HEK293 (cell line): Measurements from ENCODE around the gene AMOTL2.

Source experiments
- CTCF ChIA-PET: fragments of 350-600 bp; formaldehyde crosslinking; extraction: SDS; loops from one replicate; lab custom pipeline; 2021; ENCODE audit warnings: antibody characterized with exemption; lab: Yijun Ruan, JAX
- POLR2A ChIA-PET: fragments of 300-600 bp; formaldehyde crosslinking; extraction: SDS; loops from one replicate; lab custom pipeline; 2020; ENCODE audit warnings: antibody characterized with exemption, inconsistent platforms; lab: Yijun Ruan, JAX
- H3K27ac ChIP-seq: fragments of 200-500 bp; sonication (Bioruptor generic); 2 replicates; pipeline ENCODE4 v1.5.1; 2014; ENCODE audit warnings: low read depth, low read length, control low read depth, inconsistent platforms; ENCODE audit errors: extremely low read depth
- H3K36me3 ChIP-seq, 2 experiments: fragments of 200-500 bp in 1 of 2; sonication (Bioruptor generic) in 1 of 2; 1 replicate in 1 of 2; 2 replicates in 1 of 2; pipeline ENCODE4 v1.5.1; 2014 to 2017; ENCODE audit warnings: inconsistent platforms in 2 of 2, low read length in 2 of 2; ENCODE audit not compliant: control insufficient read depth in 2 of 2, insufficient read depth in 1 of 2
- H3K4me1 ChIP-seq: fragments of 200-500 bp; sonication (Bioruptor generic); 2 replicates; pipeline ENCODE4 v1.5.1; 2014; ENCODE audit warnings: mild to moderate bottlenecking, low read length, inconsistent platforms; ENCODE audit not compliant: control insufficient read depth, insufficient read depth
- H3K4me3 ChIP-seq: 2 replicates; pipeline ENCODE4 v1.5.1; 2011; ENCODE audit warnings: low read depth, mild to moderate bottlenecking, control low read depth, low read length, moderate library complexity
- H3K9me3 ChIP-seq: fragments of 200-500 bp; sonication (Bioruptor generic); 2 replicates; pipeline ENCODE4 v1.5.1; 2014; ENCODE audit warnings: low read depth, low read length, inconsistent platforms; ENCODE audit not compliant: control insufficient read depth, insufficient read depth
- EGR2 ChIP-seq: fragments of 450-650 bp; formaldehyde crosslinking; IDR thresholded peaks from 2 replicates; pipeline ENCODE4 v1.5.1; 2016; ENCODE audit warnings: low read depth, missing biosample characterization, missing genetic modification characterization
- KLF8 ChIP-seq: fragments of 450-650 bp; formaldehyde crosslinking; IDR thresholded peaks from 2 replicates; pipeline ENCODE4 v1.5.1; 2016; ENCODE audit warnings: missing biosample characterization, missing genetic modification characterization
- YY1 ChIP-seq: fragments of 450-650 bp; formaldehyde crosslinking; IDR thresholded peaks from 2 replicates; pipeline ENCODE4 v1.5.1; 2018; ENCODE audit warnings: missing biosample characterization, missing genetic modification characterization
- ZBTB1 ChIP-seq: fragments of 450-650 bp; formaldehyde crosslinking; IDR thresholded peaks from 2 replicates; pipeline ENCODE4 v1.5.1; 2016; ENCODE audit warnings: missing biosample characterization, missing genetic modification characterization
- ZBTB8A ChIP-seq: fragments of 450-650 bp; formaldehyde crosslinking; IDR thresholded peaks from 2 replicates; pipeline ENCODE4 v1.5.1; 2016; ENCODE audit warnings: missing biosample characterization, missing genetic modification characterization
- ZFHX2 ChIP-seq: fragments of 450-650 bp; formaldehyde crosslinking; conservative IDR thresholded peaks from 2 replicates; pipeline ENCODE4 v1.5.1; 2016; ENCODE audit warnings: missing biosample characterization, missing genetic modification characterization
- ZIC2 ChIP-seq: fragments of 450-650 bp; formaldehyde crosslinking; IDR thresholded peaks from 2 replicates; pipeline ENCODE4 v1.5.1; 2016; ENCODE audit warnings: missing biosample characterization, missing genetic modification characterization
- ZNF16 ChIP-seq: fragments of 450-650 bp; formaldehyde crosslinking; IDR thresholded peaks from 2 replicates; pipeline ENCODE4 v1.5.1; 2016; ENCODE audit warnings: low read depth, missing biosample characterization, missing genetic modification characterization
- ZNF19 ChIP-seq: fragments of 450-650 bp; formaldehyde crosslinking; IDR thresholded peaks from 2 replicates; pipeline ENCODE4; 2016; ENCODE audit warnings: missing biosample characterization, missing genetic modification characterization, low read depth
- ZNF248 ChIP-seq: fragments of 450-650 bp; formaldehyde crosslinking; IDR thresholded peaks from 2 replicates; pipeline ENCODE4 v1.5.1; 2017; ENCODE audit warnings: missing biosample characterization, missing genetic modification characterization
- ZNF391 ChIP-seq: fragments of 450-650 bp; formaldehyde crosslinking; IDR thresholded peaks from 2 replicates; pipeline ENCODE4 v1.5.1; 2016; ENCODE audit warnings: low read depth, missing biosample characterization, missing genetic modification characterization, borderline replicate concordance
- ZNF514 ChIP-seq: fragments of 450-650 bp; formaldehyde crosslinking; IDR thresholded peaks from 2 replicates; pipeline ENCODE4 v1.5.1; 2016; ENCODE audit warnings: missing biosample characterization, missing genetic modification characterization
- ZNF544 ChIP-seq: fragments of 450-650 bp; formaldehyde crosslinking; IDR thresholded peaks from 2 replicates; pipeline ENCODE4 v1.5.0; 2017; ENCODE audit warnings: missing biosample characterization, missing genetic modification characterization
- ZNF555 ChIP-seq: fragments of 450-650 bp; formaldehyde crosslinking; conservative IDR thresholded peaks from 2 replicates; pipeline ENCODE4 v1.5.1; 2017; ENCODE audit warnings: missing biosample characterization, mild to moderate bottlenecking, missing genetic modification characterization, inconsistent platforms
- ZNF561 ChIP-seq: fragments of 450-650 bp; IDR thresholded peaks from 2 replicates; pipeline ENCODE4 v1.5.1; 2018; ENCODE audit warnings: missing biosample characterization, missing genetic modification characterization, borderline replicate concordance
- ZNF629 ChIP-seq: fragments of 450-650 bp; formaldehyde crosslinking; IDR thresholded peaks from 2 replicates; pipeline ENCODE4 v1.5.1; 2017; ENCODE audit warnings: missing biosample characterization, missing genetic modification characterization
- ZNF654 ChIP-seq: fragments of 450-650 bp; formaldehyde crosslinking; IDR thresholded peaks from 2 replicates; pipeline ENCODE4 v1.5.1; 2016; ENCODE audit warnings: low read depth, missing biosample characterization, missing genetic modification characterization
- ZNF701 ChIP-seq: fragments of 450-650 bp; formaldehyde crosslinking; IDR thresholded peaks from 2 replicates; pipeline ENCODE4 v1.5.1; 2016; ENCODE audit warnings: missing biosample characterization, missing genetic modification characterization
- ZSCAN16 ChIP-seq: fragments of 450-650 bp; formaldehyde crosslinking; IDR thresholded peaks from 2 replicates; pipeline ENCODE4 v1.5.1; 2016; ENCODE audit warnings: missing biosample characterization, missing genetic modification characterization
- ZXDB ChIP-seq: fragments of 450-650 bp; formaldehyde crosslinking; IDR thresholded peaks from 2 replicates; pipeline ENCODE4 v1.5.1; 2016; ENCODE audit warnings: missing biosample characterization, missing genetic modification characterization
- TF ChIP-seq, protein P1 (sequence below): fragments of 450-650 bp; formaldehyde crosslinking; IDR thresholded peaks from 2 replicates; pipeline ENCODE4 v1.5.1; 2016; ENCODE audit warnings: missing biosample characterization, missing genetic modification characterization, borderline replicate concordance
- TF ChIP-seq, protein P2 (sequence below): fragments of 450-650 bp; formaldehyde crosslinking; IDR thresholded peaks from 2 replicates; pipeline ENCODE4 v1.5.1; 2017; ENCODE audit warnings: missing biosample characterization, missing genetic modification characterization
- TF ChIP-seq, protein P3 (sequence below): fragments of 450-650 bp; formaldehyde crosslinking; IDR thresholded peaks from 2 replicates; pipeline ENCODE4 v1.5.1; 2016; ENCODE audit warnings: missing biosample characterization, missing genetic modification characterization

The AMOTL2 gene

DNA sequence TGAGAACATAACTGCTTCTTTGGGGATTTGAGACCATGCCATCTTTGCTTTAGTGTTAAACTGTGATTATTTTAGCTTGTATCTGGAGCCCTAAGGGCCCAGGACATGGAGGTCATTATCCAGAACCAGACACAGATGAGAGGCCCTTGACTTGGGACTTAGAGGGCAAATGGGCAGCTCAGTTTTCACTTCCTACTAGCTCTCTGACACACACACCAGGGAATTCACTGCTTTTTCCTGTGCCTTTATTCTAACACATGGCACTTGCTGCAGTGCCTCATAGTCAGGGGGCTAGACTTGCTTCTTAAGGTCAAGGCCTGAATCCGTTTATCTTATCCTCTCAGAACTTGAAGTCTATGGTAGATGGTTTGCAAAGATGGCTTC, 33.3 kb downstream of the AMOTL2 start (continued):
- TF ChIP-seq, protein P1, sequence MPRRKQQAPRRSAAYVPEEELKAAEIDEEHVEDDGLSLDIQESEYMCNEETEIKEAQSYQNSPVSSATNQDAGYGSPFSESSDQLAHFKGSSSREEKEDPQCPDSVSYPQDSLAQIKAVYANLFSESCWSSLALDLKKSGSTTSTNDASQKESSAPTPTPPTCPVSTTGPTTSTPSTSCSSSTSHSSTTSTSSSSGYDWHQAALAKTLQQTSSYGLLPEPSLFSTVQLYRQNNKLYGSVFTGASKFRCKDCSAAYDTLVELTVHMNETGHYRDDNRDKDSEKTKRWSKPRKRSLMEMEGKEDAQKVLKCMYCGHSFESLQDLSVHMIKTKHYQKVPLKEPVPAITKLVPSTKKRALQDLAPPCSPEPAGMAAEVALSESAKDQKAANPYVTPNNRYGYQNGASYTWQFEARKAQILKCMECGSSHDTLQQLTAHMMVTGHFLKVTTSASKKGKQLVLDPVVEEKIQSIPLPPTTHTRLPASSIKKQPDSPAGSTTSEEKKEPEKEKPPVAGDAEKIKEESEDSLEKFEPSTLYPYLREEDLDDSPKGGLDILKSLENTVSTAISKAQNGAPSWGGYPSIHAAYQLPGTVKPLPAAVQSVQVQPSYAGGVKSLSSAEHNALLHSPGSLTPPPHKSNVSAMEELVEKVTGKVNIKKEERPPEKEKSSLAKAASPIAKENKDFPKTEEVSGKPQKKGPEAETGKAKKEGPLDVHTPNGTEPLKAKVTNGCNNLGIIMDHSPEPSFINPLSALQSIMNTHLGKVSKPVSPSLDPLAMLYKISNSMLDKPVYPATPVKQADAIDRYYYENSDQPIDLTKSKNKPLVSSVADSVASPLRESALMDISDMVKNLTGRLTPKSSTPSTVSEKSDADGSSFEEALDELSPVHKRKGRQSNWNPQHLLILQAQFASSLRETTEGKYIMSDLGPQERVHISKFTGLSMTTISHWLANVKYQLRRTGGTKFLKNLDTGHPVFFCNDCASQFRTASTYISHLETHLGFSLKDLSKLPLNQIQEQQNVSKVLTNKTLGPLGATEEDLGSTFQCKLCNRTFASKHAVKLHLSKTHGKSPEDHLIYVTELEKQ (tag by site-specific recombination) = no peak
- no peak for TF ChIP-seq ZNF654 (tag by site-specific recombination)
- no peak for TF ChIP-seq ZNF16 (tag by site-specific recombination)
- TF ChIP-seq, protein P2, sequence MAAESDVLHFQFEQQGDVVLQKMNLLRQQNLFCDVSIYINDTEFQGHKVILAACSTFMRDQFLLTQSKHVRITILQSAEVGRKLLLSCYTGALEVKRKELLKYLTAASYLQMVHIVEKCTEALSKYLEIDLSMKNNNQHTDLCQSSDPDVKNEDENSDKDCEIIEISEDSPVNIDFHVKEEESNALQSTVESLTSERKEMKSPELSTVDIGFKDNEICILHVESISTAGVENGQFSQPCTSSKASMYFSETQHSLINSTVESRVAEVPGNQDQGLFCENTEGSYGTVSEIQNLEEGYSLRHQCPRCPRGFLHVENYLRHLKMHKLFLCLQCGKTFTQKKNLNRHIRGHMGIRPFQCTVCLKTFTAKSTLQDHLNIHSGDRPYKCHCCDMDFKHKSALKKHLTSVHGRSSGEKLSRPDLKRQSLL (tag by site-specific recombination) = no peak
- TF ChIP-seq ZSCAN16 = no peak
- TF ChIP-seq ZBTB1 (tag by site-specific recombination) = no peak
- no peak for TF ChIP-seq KLF8
- no peak for TF ChIP-seq ZNF555 (tag by site-specific recombination)
- no peak for TF ChIP-seq YY1 (tag by site-specific recombination)
- TF ChIP-seq ZXDB (tag by site-specific recombination) = no peak
- no peak for TF ChIP-seq ZNF391 (tag by site-specific recombination)
- no peak for TF ChIP-seq ZNF629 (tag by site-specific recombination)

DNA sequence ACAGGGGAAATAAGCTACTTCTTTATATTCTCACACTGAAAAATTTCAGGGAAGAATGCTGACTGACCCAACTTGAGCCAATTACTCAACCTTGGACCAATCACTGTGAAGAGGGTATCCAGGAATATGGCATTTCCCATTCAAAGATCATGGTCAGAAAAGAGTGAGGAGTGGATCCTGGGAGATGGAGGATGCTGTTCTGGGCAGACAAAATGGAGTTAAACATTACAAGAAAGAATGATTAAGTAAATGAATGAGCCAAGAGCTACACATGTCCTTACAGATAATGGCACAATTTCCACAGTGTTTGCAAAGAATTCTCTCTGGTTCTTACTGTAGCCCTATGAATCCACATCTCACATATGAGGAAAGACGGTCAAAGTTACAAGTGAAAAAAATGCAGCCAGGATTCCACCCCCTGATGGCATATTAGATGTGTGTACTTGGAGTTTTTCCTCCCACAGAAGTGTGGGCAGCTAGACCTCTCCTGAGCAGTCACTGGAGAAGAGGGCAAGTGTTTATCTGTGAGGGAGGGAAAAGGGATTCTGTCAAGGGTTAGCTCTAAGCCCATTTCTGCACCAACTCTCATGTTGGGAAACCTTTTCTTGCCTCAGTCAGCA, 33.8 kb downstream of the AMOTL2 start:
- Histone ChIP-seq H3K36me3 (no peaks in the 10 kb centered on the region), H3K4me3 (no peak overlapping the region), H3K27ac (no peak overlapping the region), H3K4me1 (no peaks in the 10 kb centered on the region), H3K9me3 (no peaks in the 10 kb centered on the region)
- ChIA-PET POLR2A (no interaction called here), CTCF (no interaction called here)
- peak; percentile 81 for TF ChIP-seq EGR2 (tag by site-specific recombination)
- peak; percentile 68 for TF ChIP-seq ZFHX2 (tag by site-specific recombination)
- TF ChIP-seq ZBTB8A = no peak

DNA sequence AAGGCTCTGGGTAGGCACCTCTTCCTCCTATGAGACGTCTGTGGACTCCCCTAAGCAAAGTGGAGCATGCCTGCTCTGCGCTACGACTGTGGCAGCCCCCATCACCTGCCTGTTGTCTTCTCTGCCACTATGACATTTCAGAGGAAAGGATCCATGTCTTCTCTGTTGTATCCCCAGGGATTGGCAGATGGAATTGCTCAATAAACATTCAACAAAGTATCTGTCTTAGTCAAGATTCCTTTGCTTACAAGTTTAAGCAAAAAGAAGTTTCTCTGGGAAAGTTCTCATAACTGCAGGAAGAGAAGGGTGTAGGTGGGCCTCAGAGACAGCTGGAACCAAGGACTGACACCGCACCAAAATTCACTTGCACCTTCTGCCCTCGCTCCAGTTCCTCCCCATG, 34.3 kb downstream of the AMOTL2 start:
- Histone ChIP-seq H3K4me3 (no peak overlapping the region), H3K36me3 (no peaks in the 10 kb centered on the region), H3K4me1 (no peaks in the 10 kb centered on the region), H3K27ac (no peak overlapping the region), H3K9me3 (no peaks in the 10 kb centered on the region)
- ChIA-PET CTCF (no interaction called here), POLR2A (no interaction called here)
- TF ChIP-seq ZNF701 (tag by site-specific recombination) (no peak), ZNF248 (tag by site-specific recombination) (no peak), ZNF561 (tag by site-specific recombination) (no peak), ZNF19 (tag by site-specific recombination) (no peak), ZNF544 (tag by site-specific recombination) (no peak), ZIC2 (tag by site-specific recombination) (no peak), ZNF514 (tag by site-specific recombination) (no peak)
- TF ChIP-seq, protein P3, sequence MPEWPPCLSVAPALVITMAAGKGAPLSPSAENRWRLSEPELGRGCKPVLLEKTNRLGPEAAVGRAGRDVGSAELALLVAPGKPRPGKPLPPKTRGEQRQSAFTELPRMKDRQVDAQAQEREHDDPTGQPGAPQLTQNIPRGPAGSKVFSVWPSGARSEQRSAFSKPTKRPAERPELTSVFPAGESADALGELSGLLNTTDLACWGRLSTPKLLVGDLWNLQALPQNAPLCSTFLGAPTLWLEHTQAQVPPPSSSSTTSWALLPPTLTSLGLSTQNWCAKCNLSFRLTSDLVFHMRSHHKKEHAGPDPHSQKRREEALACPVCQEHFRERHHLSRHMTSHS (tag by site-specific recombination) = no peak
